PFSK-1 (cell line): ENCODE data around the gene MEFV.

Experiments
- POLR2AphosphoS5 ChIP-seq: IDR thresholded peaks from 2 replicates; pipeline ENCODE4 v1.6.1; 2012; ENCODE audit warnings: low read depth, mild to moderate bottlenecking, control low read depth, low read length, moderate library complexity
- REST ChIP-seq, 2 experiments: IDR thresholded peaks; 2 replicates each; pipeline versions ENCODE4 v1.6.1 to v1.8.0; 2011 to 2012; ENCODE audit warnings: low read depth in 2 of 2, low read length in 2 of 2, control low read depth in 1 of 2, inconsistent platforms in 1 of 2, mild to moderate bottlenecking in 1 of 2, moderate library complexity in 1 of 2; ENCODE audit not compliant: insufficient read depth in 1 of 2

- TF ChIP-seq POLR2AphosphoS5 (no peak), REST (IDR thresholded peaks at IDR 0.05; ENCODE audit: insufficient read depth in 1 of 2, low read depth in 2 of 2, low read length in 2 of 2) (no peak)
Observed at GRCh38 chr16:3241761-3242160, 14.7 kb downstream of the MEFV start.
